Measurements from ENCODE around the gene PDE7B.
"Not testable (repeated sequence)": the region's sequence is repeated elsewhere in the genome, so short reads cannot be mapped to it uniquely, and the experiment has no call there.

Gene PDE7B

DNA sequence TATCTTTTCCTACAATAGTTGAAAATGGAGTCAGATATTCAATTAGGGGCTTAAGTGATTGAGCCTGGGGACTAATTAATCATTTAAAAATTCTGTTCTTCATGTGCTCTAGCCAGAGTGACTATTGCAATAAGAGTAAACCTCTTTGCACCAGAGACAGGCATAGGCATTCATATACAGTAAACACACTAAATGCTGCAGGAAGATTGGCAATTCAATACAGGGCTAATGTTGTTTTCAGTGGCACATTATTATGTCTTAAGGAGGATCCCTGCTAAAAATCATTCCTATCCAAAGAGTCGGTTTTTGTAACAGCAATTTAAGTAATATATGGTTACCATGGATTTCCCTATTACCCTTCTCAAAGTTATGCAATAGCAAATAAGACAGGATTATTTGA, 1.2 kb downstream of the PDE7B start:
- DNase-seq = no peak

DNA sequence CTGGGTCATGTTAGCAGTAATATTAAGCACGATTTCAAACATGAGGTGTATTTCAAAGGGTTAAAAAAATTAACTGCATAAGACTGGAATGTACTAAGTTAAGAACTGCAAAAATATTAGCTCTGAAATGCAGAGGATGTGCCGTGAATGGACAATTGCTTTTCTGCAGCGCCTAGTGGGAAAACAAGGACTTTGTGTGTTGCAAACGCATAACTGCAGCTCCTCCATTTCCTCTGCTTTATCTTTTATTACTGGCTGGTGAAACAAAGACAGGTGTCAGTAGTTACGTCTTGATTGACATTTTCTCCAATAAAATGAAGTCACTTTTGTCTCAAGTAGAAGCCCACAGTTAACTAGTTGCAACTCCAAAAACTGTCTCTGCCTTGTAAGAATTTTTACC, 1.7 kb downstream of the PDE7B start:
- no peak for DNase-seq

DNA sequence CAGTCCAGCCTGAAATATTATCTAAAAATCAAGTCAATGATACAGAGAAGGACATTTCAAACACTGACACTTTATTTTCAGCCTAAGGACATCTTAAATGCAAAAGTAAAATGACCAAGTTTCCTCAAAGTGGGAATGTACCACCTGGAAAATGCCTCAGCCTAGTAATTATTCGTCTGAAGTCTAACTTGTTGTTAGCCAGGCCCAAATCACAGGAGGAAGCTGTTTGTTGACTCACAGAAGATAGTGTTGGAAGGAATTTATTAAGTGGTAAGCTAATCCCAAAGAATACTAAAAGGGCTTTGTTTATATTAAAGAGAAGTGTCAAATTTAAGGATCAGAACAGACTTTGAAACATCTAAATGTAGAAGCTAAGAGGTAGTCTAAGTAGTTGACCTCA, 2.5 kb downstream of the PDE7B start:
- no peak for DNase-seq

DNA sequence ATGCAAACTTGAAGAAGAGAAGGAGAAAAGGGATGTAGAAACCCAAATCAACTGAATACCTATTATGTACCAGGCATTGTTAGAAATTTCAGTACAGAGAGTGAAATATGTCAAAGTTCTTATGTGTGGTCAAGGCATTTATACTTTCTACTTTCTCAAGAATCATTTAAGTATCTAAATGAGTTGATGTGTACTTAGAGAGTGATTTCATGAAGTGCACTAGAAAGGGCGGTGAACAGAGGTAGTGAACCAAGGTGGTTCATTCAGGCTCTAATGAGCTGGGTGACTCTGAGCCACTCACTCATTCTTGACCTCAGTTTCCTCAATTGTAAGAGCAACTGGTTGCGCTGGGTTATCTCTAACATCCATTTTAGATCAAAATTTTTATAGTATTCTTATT, 3.3 kb downstream of the PDE7B start:
- DNase-seq = no peak

DNA sequence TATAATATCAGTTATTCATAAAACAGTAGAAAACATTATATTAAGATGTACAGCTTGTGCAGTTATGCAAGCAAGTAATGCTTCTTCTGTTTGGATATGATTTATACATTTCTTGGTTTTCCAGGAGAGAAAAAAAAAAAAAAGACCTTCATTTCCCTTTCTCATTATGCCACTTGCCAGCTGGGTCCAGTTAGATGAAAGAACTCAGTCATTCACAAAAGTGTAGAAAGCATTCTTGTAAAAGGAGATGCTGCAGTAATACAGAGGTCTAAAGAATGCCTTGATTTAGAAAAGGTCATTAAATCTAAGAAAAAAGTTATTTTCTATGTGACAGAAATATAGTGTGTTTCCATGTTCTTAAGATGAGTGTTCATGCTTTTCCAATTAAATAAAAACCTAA, 7.4 kb downstream of the PDE7B start:
- no peak for DNase-seq

DNA sequence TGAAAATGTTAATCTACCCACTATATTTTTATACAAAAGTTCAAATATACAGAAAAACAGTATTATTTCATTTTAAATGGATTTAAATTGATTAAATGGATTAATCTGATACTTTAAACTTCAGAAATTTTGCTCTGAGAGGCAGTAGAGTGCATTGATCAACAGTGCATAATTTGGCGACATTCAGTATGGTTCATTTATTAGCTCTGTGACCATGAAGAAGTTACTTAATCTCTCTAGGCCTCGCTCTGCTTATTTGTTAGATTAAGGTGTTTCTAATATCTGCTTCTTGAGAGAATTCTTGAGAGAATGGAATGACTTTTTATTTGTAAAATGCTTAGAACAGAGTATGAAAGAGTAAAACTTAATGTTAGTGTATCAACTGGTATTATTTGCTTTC, 8.9 kb downstream of the PDE7B start:
- no peak for DNase-seq

DNA sequence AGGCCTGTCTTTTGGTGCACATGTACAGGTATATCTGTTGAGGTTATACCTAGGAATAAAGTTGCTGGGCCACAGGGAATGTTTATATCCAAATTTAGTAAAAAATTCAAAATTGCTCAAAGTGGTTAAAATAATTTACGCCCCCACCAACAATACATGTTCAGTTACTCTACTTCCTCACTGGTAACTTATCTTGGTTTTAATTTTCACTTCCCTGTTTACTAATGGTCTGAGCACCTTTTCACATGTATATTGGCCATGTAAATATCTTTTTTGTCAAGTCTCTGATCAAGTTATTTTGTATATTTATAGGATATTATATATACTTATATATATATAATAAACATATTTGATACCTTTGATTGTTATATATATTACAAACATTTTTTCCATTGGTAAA, 9.7 kb downstream of the PDE7B start:
- DNase-seq = no peak

DNA sequence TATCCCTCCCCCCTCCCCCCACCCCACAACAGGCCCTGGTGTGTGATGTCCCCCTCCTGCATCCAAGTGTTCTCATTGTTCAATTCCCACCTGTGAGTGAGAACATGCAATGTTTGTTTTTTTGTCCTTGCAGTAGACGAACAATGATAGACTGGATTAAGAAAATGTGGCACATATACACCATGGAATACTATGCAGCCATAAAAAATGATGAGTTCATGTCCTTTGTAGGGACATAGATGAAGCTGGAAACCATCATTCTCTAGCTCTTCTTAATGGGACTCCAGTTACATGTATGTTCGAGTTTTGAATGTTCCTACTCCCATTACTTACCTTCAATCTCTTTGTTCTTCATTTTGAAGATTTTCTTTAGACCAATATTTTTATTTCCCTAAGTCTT, 13.4 kb downstream of the PDE7B start:
- not testable (repeated sequence) for DNase-seq

DNA sequence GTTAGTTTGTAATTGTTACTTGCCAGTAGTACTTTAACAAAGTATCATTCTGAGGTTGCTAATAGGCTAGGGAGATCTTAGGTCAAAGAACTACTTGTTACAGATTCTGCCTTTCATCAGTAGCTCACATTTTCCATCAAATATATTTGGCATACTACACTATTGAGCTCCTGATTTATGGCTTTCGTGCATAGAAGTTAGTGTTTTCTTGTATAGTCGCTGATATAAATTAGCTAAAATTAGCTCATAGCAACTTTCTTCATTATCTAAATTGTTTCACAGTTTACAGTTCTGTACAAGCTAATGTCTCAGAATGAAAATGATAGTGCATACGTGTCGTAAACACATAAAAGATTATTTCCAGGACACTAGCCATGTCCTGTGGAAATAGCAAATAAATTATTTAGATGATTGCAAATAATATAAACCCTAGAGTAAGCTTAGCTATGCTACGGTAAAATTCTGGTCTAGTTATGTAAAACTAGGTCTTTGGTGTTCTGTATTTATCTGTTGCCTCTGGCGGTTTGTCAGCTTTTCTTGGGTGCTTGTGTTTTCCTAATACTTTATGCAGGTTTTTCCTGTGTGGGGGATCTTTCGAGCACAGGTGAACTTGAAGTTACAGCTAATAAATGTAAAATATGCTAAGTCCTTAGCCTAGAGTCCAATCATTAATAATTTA, 15.1 kb downstream of the PDE7B start:
- no peak for DNase-seq

DNA sequence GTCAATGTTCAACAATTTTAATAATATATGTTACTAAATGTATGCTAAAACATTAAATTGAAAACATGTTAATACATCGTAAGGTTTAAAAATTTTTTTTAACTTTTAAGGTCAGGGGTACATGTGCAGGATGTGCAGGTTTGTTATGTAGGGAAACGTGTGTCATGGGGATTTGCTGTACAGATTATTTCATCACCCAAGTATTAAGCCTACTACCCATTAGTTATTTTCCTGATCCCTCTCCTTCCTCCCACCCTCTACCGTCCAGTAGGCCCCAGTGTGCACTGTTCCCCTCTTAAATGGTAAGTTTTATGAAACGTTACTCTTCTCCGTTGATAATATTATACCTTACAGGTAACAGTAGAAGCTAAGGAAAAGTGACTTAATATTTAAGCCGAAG, 15.8 kb downstream of the PDE7B start:
- DNase-seq = no peak

DNA sequence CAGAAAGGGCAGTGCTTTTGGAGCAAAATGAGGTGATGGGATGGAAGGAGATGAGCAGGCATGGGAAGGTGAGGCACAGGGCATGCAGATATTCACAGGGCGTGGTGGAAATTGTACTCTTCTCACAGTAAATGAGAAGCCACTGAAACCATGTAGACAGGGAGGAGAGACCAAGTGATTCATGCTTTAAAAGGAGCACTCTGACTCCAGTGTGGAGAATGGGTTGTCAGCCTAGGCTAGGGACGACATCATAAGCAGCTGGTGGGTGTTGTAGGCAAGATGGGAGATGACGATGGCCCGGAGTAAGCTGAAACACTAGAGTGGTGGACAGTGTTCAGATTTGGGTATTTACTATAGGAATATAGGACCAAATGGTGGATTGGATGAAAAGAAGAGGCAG, 18.4 kb downstream of the PDE7B start:
- DNase-seq = no peak

DNA sequence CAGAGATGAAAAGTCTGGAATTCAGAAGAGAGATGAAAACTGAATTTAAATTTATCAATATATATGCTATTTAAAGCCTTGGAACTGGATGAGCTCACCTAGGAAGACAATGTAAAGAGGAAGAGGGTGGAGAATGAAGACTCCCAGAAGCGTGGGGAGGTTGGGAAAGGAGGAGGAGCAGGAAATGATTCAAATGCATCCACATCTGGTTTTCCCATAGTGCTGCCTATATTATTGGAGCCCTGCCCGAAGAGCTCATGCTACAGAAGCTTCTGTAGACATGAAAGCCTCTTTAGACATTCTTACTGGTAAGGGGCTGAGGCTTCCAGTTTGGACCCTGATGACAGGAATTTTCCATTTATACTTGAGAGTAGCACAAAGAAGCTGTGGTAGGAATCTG, 19.2 kb downstream of the PDE7B start:
- no peak for DNase-seq

DNA sequence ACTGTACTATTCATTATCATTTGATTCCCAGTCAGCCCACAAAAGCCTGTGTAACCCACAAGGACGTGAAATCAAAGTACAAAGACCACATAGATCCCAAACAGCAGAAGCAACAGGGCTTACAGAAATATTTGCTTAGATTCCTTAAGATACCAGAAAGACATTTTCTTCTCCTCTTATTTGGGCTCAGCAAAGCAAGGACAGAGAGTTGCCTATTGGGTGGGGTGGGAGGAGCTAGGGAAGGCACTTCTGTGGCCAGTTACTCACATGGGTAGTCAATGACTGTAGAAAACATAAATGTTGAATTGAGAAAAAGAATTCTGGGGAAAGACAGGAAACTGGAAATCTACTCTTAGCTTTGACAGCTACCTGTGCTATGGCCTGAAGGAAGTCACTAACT, 19.8 kb downstream of the PDE7B start:
- DNase-seq = no peak

DNA sequence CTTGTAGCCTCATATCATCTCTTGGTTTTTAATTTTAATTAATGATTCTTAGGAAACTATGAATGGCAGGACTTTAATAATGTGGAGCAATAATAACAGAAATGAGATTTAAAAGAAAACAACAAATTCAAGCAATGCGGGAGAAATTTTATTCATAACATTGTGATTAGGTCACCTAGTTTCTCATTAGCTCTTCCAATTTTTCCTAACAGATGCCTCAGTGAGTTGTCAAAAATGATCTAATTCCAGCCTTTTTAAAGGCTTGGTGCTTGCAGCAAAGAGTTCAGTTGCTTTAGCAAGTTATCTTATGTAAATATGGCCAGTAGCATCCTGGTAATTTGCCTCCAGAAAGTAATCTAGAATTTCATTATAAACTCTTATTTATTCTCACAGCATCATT, 20.4 kb downstream of the PDE7B start:
- no peak for DNase-seq

DNA sequence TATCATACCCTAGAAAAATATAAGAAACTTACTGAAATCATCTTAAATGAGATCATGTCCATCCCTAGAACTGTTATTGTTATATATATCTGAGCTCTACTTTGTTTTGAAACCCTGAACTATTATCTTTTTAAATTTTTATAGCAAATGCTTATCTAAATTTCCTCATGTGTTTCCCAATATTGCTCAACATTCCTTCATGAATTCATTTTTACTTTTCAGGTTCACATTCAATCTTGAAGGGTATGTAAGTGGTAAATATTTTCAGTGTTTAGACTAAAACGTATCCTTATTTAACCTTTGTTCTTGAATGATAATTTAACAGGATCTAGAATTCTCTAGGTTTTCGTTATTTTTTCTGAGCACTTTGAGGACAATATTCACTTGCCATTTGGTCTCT, 23.9 kb downstream of the PDE7B start:
- no peak for DNase-seq

DNA sequence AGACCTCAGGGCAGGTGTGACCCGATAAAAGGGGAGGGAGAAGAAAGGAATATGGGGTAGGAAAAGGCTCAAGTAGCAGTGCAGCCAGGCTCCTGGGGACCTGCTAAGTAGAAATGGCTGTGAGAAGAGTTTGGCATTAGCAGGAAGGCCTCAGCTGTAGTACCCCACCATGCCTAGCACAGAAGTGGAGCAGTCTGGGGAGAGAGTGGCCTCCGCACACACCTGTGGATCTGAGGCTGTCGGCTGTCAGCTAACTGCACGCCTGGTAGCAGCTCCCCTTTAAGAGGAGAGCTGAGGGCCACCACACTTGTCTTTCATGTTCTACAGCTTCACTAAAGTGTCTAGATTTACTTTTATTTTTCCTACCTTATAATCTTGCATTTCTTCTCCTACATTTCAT, 24.6 kb downstream of the PDE7B start:
- DNase-seq = no peak

DNA sequence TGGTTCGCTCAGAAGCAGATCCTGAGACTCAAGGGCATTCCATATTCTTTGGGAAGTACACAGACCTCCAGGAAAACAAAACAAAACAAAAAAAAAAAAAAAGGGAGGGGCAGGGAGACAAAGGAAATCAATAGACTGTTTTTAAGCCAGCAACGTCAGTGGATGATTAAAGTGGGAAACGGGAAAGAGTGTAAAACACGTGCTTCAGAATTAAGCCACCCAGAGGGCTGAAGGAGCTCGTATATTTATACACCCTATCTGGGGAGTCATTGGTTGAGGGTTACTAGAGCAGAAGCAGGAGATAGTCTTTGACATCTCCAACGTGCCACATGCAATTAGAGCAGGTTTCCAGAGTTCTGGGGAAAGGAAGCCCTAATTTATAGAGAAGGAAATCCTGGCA, 26.2 kb downstream of the PDE7B start:
- no peak for DNase-seq

DNA sequence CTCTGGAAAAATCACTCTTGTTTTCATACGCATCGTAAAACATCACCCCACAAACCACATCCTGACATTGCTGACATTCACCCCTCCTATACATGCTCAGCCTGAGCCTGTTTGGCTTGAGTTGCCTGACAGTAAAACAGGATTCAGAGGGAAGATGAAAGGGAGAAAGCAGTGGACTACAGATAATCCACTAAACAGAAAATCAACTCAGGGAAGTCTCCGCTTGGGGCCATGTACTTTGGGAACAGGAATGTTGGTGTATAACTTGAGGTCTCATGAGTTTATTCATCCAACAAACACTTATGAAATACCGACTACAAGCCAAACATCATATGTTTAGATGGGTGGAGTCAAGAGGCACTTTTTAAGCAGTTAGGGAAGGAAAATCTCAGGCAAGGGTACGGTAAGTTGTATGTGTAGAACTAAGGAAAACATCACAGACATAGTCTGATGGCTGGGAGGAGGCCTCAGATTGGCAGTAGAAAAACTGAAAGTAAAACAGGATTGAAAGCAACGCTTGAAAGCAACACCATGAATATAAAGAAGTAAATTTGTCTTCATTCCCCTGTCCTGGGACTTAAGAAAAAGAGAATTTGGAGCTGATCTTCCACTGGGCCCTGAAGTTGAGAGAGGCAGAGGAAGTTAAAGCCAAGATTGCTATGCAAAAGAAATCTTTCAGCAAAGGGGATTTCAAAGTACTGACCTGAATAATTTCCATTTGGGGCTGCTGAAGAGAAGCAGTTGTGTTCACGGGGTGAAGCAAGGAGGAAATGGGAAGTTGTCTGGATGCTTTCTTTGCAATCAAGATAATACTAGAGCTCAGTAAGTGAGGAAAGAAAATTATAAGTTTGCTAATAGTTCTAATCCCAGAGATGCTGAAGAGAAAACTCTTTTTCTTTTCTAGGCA, 28.8 kb downstream of the PDE7B start:
- DNase-seq = no peak

DNA sequence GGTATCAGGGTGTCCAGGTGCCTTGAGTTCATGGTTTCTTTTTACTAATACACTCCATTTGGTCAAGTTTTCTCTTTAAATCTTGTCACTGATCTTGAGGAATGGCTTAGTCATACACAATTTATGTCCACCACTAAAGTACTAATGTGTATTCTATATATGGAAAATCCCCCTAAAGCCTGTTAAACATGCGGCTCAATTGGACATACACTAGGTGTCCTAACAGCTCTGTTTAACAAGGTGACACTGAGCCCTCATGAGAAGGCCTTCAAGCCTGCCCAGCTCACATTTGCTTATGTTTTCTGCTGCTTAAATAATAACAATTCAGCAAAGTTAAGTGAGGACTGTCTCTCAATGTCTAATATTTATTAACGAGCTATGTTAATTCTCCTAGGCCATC, 31.5 kb downstream of the PDE7B start:
- DNase-seq = no peak

DNA sequence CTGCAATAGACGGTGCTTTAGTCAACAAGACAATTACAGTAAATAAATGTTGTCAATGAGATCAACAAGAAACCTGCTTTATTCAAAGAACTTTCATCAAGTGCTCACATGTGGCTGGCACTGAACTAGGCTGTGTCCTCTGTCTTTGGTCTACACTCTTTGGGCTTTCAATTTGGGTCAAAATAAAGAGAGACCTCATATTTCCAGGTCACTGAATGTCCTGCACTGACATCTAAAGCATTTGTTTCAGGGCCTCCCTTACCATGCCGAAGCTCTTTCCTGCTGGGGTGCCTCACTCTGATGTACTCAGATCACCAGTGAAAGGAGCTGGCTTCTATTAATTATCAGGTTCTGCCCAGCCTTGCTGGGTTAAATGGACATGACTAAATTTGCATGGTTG, 32.0 kb downstream of the PDE7B start:
- DNase-seq = no peak

DNA sequence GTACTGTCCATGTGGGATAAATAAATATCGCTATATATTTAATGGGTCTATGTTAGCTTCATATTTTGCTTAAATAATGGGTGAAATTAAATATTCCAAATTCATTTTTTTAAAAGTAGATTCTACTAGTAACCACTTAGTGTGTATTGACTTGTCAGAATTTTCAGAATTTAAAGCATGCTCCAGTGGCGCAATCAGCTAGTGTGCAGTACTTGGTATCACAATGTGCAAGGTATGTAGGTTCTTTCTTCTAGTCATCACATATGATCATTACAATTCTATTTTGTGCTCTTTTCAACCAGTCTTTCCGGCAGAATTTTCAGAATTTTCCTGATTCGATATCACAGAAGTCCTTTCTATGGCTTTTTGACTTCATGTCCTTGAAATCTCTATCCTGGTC, 32.6 kb downstream of the PDE7B start:
- no peak for DNase-seq

DNA sequence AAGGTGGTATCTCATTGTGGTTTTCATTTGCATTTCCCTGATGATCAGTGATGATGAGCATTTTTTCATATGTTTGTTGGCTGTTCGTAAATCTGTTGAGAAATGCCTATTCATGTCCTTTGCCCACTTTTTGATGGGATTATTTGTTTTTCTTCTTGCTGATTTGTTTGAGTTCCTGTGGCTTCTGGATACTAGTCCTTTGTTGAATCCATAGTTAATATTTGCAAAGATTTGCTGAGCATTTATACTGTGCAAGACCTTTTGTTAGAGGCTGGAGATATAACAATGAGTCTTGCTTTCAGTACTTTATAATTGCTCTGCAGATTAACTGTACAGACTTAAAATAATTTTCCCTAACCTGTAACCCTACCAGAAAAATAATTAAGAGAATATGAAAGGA, 35.6 kb downstream of the PDE7B start:
- DNase-seq = no peak

DNA sequence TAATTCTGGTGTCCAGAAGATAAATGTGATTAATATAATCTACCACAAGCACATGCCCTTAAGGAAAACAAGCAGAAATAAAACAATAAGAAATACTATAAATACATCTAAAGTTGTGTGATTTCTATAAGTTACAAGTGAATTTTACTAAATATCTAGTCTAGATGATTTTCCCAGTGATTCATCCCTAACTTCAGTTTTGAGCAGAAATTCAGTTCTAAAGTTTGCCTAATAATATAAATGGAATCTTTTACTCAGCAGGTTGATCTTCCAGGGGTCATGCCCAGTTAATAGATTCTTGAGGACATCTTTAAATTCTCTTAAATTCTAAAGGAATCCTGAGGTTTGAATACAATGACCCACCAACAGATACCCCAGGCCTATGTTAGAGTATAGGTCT, 37.3 kb downstream of the PDE7B start:
- no peak for DNase-seq

DNA sequence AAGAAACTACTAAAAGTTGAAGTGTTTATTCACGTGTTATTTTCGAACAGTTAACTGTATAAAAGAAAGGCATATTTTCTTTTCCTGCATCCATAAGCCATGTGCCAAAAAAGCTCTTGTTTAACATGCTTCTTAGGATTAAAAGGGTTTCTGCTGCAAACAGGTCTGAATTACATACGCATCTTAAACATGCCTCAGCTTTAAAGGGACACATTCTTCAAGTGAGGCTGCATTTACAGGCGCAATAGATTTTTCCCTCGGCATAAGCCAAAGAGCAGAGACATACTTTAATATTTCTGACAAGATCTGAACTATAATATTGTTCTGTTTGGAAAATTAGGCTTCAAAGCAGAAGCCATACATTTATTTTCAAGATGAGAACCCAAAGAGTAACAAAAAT, 39.4 kb downstream of the PDE7B start:
- DNase-seq = no peak

DNA sequence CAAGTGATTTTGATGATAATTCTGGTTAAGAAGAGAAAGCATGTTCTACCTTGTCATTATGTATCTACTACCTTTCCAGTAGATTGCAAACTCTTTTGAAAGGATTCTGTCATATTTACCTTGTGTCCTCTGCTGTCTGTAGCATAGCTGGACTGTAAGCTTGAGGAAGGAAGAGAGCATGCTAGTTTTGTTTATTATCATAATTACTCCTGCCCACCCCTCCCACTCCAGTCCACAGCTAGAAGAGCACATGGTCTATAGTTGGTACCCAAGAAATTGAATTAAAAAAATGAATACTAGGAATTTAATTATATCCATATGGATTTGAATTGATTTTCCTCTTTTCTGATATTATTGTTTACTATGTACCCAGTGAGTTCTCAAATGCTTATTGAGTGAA, 40.2 kb downstream of the PDE7B start:
- DNase-seq = no peak

Measured in NCI-H187 treated with DMSO at 0.1 percent for 48 hours (cell line).